Omental fat pad (tissue), 4 donors: ENCODE results near the gene CFAP221. TPM values are rescaled to one million over a fixed set of nuclear protein-coding genes. Genes with fewer than 3 reads are reported as not detected.
A peak's percentile ranks its signal among the peaks of the same experiment; 100 is the strongest.

Experiments
- ATAC-seq: fragments of 150-250 bp; one replicate; pipeline ENCODE4 v1.9.1; 2016; ENCODE audit warnings: mild to moderate bottlenecking, moderate library complexity; ENCODE audit not compliant: low FRiP score
- DNase-seq: peaks from one replicate; pipeline ENCODE4 v3.0.0-alpha.2; 2019; ENCODE audit warnings: low spot score
- total RNA-seq, 4 donors: library from RNA; depleted of rRNA; stranded (reverse); fragments of >200 nt; gene quantifications; one replicate each; pipeline ENCODE4 v1.1.0, GENCODE V29; 2016
- TF ChIP-seq, protein P1 (sequence below), 3 donors: fragments of 450-650 bp; IDR thresholded peaks; one replicate each; pipeline ENCODE4 v1.5.1; 2016 to 2017; ENCODE audit warnings: antibody characterized with exemption in 3 of 3, mild to moderate bottlenecking in 3 of 3, moderate library complexity in 2 of 3

CFAP221 gene
- total RNA-seq, 4 donors from 2014 or later: 1.2 to 1.7 (median 1.3) TPM; not detected in 1

DNA sequence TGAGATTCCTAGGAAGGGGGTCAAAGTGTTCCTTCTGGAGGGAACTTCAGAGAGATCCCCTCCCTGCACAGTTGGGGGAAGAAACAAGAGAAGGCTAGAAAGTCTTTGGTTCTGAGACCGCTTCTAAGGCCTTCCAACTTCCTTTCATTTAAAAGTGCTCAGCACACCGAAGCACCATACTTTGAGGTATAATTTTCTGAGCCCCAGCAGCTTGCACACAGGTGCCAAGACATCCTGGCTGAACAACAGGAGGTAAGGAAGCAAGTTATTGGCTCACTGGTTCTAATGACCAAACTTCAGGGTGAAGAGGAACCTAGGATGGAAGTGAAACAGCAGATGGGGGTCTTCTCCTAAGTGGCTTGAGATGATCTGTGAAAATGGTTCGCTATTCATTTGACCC, 154.0 kb downstream of the CFAP221 start:
- TF ChIP-seq, protein P1, sequence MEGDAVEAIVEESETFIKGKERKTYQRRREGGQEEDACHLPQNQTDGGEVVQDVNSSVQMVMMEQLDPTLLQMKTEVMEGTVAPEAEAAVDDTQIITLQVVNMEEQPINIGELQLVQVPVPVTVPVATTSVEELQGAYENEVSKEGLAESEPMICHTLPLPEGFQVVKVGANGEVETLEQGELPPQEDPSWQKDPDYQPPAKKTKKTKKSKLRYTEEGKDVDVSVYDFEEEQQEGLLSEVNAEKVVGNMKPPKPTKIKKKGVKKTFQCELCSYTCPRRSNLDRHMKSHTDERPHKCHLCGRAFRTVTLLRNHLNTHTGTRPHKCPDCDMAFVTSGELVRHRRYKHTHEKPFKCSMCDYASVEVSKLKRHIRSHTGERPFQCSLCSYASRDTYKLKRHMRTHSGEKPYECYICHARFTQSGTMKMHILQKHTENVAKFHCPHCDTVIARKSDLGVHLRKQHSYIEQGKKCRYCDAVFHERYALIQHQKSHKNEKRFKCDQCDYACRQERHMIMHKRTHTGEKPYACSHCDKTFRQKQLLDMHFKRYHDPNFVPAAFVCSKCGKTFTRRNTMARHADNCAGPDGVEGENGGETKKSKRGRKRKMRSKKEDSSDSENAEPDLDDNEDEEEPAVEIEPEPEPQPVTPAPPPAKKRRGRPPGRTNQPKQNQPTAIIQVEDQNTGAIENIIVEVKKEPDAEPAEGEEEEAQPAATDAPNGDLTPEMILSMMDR (IDR thresholded peaks at IDR 0.05): no peak
- ATAC-seq (no peak), DNase-seq (no peak)

GRCh38 chr2:119699016-119699606, 154.9 kb downstream of the CFAP221 start:
- TF ChIP-seq, protein P1 (IDR thresholded peaks at IDR 0.05): no peak
- ATAC-seq: no peak
- no peak for DNase-seq

- no peak for DNase-seq
- TF ChIP-seq, protein P1 (IDR thresholded peaks at IDR 0.05): no peak
- ATAC-seq: no peak
Measured at GRCh38 chr2:119700866-119701265, 156.6 kb downstream of the CFAP221 start.

DNA sequence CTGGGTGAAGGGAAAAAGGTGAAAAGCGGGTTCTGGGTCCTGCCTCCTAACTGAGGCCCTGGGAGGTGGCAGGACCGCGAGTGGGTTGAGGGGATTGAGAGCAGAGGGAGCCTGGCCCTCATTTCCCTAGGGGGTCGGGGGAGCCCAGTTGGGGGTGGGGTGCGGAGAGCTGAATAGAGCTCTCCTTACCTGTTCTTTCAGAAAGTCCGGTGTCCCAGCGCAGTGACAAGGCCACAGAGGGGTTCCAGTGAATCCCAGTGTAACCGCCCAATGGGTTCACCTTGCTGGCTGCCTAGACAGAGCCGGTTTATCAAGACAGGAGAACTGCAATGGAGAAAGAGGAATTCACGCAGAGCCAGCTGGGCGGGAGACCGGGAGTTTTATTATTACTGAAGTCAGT, 157.1 kb downstream of the CFAP221 start:
- no peak for DNase-seq
- TF ChIP-seq, protein P1 (IDR thresholded peaks at IDR 0.05): no peak

DNA sequence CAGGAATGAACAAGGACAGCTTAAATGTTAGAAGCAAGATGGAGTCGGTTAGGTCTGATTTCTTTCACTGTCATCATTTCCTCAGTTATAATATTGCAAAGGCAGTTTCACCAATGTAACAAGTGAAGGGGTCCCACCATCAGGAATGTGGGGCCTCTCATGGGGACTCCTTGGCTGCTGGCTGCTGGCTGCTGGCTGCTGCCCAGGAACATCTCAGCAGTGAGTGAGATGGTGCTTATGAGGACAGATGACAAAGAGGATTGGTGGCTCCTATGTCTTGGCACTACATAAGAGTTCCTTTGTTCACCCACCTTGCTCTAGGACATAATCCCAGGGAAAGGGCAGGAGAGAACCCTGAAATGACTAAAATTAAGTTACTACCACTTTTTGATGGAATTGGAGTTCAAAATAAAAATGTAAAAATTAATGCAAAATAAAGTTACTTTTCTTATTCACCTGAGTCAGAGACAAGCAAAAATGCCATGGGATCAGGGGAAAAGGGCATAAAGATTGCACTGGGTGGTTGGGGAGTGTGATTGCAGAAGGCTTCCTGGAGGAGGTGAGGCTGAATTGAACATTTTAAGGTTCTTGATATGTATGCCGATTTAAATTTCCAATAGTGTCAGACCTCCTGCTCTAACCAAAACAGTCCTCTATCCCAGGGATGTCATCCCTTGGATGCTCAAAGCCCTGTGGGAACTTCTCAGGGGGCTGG, 158.1 kb downstream of the CFAP221 start:
- ATAC-seq: no peak
- TF ChIP-seq, protein P1 (IDR thresholded peaks at IDR 0.05): no peak
- no peak for DNase-seq

More for the DNA sequence above, 157.1 kb downstream of the CFAP221 start:
- no peak for ATAC-seq

DNA sequence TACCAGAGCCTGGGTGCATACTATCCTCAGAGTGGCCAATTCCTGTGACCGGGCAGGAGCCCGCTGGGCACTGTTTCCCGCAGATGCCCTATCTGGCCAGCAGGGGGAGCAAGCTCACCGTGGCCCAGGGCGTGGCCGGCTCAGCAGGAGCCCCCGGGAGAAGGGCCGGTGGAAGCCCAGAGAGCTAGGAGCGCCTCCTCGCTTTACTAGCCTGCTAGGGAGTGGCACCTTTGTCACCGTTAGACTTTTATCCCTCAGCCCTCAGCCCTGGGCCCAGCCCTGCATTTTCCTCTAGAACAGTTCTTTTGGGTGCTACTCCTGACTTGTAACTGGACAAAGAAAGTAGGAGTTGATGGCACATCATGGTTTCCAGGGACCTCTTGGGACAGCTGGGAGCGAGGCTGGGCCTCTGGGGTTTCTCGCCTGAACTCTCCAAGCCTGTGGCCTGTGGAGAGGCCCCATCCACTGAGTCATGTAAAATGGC, 158.7 kb downstream of the CFAP221 start:
- no peak for DNase-seq
- TF ChIP-seq, protein P1 (IDR thresholded peaks at IDR 0.05): peak in 2 of 3 donors; percentile 40 to 69

GRCh38 chr2:119703526-119703925, 159.3 kb downstream of the CFAP221 start:
- DNase-seq: no peak
- TF ChIP-seq, protein P1 (IDR thresholded peaks at IDR 0.05): no peak
- no peak for ATAC-seq

More for the DNA sequence above, 158.7 kb downstream of the CFAP221 start:
- ATAC-seq: peak; percentile 78
